ENCODE measurements around the gene CCDC7. TPM values are rescaled to one million over a fixed set of nuclear protein-coding genes. Genes with fewer than 3 reads are reported as not detected.
"Not testable (repeated sequence)": the region's sequence is repeated elsewhere in the genome, so short reads cannot be mapped to it uniquely, and the experiment has no call there.

CCDC7 gene
- total and polyA plus RNA-seq, 8 donors: 1.0 to 27.2 (median 5.3) TPM

DNA sequence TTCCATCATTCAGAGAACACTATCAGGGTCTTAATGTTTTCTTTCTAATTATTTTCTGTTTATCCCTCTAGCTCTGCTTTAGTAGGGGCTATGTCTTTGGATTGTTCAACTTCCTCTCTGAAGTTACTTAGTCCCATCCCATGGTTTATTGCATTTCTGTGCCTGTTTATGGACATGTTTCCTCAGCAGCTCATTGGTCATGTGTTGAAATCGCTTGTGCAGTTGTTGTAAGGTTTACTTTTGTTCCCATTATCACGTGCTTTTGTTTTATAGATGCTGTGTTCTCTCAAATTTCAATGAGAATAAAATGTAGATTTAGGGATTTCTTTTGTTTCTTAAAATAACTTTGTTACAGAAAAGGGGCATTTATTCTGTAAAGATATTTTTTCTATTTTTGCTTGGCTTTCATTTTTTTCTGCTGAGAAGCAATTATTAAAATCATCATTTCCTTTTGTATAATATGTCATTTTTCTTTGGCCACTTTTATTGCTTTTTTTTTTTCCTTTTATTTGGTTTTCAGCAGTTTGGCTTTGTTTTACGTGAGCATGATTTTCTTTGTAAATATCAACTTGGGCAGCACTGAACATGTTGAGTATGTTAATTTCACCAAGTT is 110.9 kb downstream of the CCDC7 start:
- Histone ChIP-seq H3K36me3 (peaks cover 0 to 5% (median 2%) of the 10 kb centered on the region in 4 donors), H3K27me3 (no peaks in the 10 kb centered on the region), H3K27ac (no peak overlapping the region), H3K4me3 (no peak overlapping the region), H3K4me1 (no peaks in the 10 kb centered on the region), H3K9me3 (no peaks in the 10 kb centered on the region)
- intact Hi-C loops (cut with DNase I; ENCODE audit: low total_unique reads): no loop called here
- TF ChIP-seq POLR2A (IDR thresholded peaks at IDR 0.05): no peak
- TF ChIP-seq POLR2AphosphoS5 (IDR thresholded peaks at IDR 0.05): no peak
- TF ChIP-seq EP300 (IDR thresholded peaks at IDR 0.05): no peak
- no peak for TF ChIP-seq CTCF (IDR thresholded peaks at IDR 0.05)
- 81 to 89% (median 83%) methylated on average over 3 of the region's 3 CpGs for WGBS, 5 donors
- no peak for DNase-seq

- H3K4me1 ChIP-seq; H3K9me3 ChIP-seq; intact Hi-C loops (cut with DNase I; ENCODE audit: low total_unique reads); H3K4me3 ChIP-seq; DNase-seq; H3K27ac ChIP-seq; H3K36me3 ChIP-seq; H3K27me3 ChIP-seq: not testable (repeated sequence)
Observed at GRCh38 chr10:32562695-32563094, 116.8 kb downstream of the CCDC7 start.

DNA sequence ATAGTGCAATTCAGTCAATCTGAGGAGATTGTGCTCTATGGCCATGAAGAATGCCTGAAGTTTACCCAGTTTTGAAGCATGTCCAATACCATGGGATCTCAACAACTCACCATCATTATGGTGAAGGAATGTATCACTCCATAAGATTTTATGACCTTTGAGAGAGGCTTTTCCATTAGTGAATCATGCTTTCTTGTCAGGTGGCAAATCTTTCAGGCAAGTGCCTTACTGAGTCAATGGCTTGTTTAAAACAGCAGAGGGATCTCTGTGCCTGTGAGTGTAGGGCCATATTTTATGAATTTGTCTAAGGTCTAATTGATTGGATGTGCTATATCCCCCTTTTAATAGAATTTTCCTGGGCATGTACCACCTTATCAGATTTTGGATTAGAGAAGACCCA is 131.5 kb downstream of the CCDC7 start:
- intact Hi-C loops (cut with DNase I; ENCODE audit: low total_unique reads): no loop called here
- peaks cover 0 to 3% (median 0%) of the 10 kb centered on the region in 4 donors for H3K36me3 ChIP-seq
- no peak overlapping the region for H3K27ac ChIP-seq
- H3K27me3 ChIP-seq: no peaks in the 10 kb centered on the region
- H3K4me3 ChIP-seq: no peak overlapping the region
- H3K9me3 ChIP-seq: no peaks in the 10 kb centered on the region
- DNase-seq: no peak
- no peak for TF ChIP-seq POLR2AphosphoS5 (IDR thresholded peaks at IDR 0.05)
- no peak for TF ChIP-seq POLR2A (IDR thresholded peaks at IDR 0.05)
- TF ChIP-seq CTCF (IDR thresholded peaks at IDR 0.05): no peak
- TF ChIP-seq EP300 (IDR thresholded peaks at IDR 0.05): no peak
- H3K4me1 ChIP-seq: no peaks in the 10 kb centered on the region

- 64 to 83% (median 78%) methylated on average over 2 of the region's 2 CpGs for WGBS, 5 donors
- no peak overlapping the region for H3K27ac ChIP-seq
- peaks cover 0 to 9% (median 6%) of the 10 kb centered on the region in 4 donors for H3K36me3 ChIP-seq
- intact Hi-C loops (cut with DNase I; ENCODE audit: low total_unique reads): no loop called here
- no peaks in the 10 kb centered on the region for H3K4me1 ChIP-seq
- H3K27me3 ChIP-seq: no peaks in the 10 kb centered on the region
- H3K4me3 ChIP-seq: no peak overlapping the region
- no peak for TF ChIP-seq CTCF (IDR thresholded peaks at IDR 0.05)
- no peak for TF ChIP-seq POLR2AphosphoS5 (IDR thresholded peaks at IDR 0.05)
- no peak for TF ChIP-seq EP300 (IDR thresholded peaks at IDR 0.05)
- no peak for TF ChIP-seq POLR2A (IDR thresholded peaks at IDR 0.05)
- DNase-seq: no peak
- peaks cover 0 to 6% (median 0%) of the 10 kb centered on the region in 4 donors for H3K9me3 ChIP-seq
Observed at GRCh38 chr10:32582946-32583345, 137.0 kb downstream of the CCDC7 start.

GRCh38 chr10:32598022-32598421 is 152.1 kb downstream of the CCDC7 start:
- H3K4me1 ChIP-seq; H3K4me3 ChIP-seq; intact Hi-C loops (cut with DNase I; ENCODE audit: low total_unique reads); H3K27ac ChIP-seq; DNase-seq; H3K27me3 ChIP-seq: not testable (repeated sequence)
- Histone ChIP-seq H3K36me3 (peaks cover 6 to 36% (median 13%) of the 10 kb centered on the region in 4 donors), H3K9me3 (peaks cover 0 to 50% (median 24%) of the 10 kb centered on the region in 4 donors)
- WGBS, 5 donors: 77 to 96% (median 90%) methylated on average over 4 to 5 of the region's 5 CpGs
